K562 (cell line): ENCODE data around the gene VPS11. TPM values are rescaled to one million over a fixed set of nuclear protein-coding genes. Genes with fewer than 3 reads are reported as not detected.

Experiments used
- ELF2 ChIP-seq: fragments of 250-450 bp; sonication (Bioruptor Pico); IDR thresholded peaks from 2 replicates; pipeline ENCODE4 v1.5.0; 2021; ENCODE audit warnings: mild to moderate bottlenecking
- MED1 ChIP-seq: sonication (generic); formaldehyde crosslinking; IDR thresholded peaks from 2 replicates; pipeline ENCODE4 v1.8.1; 2023; ENCODE audit warnings: missing genetic modification reagents, borderline replicate concordance
- MTA2 ChIP-seq: fragments of 450-650 bp; IDR thresholded peaks from 2 replicates; pipeline ENCODE4 v1.6.1; 2016; ENCODE audit warnings: low read depth
- NCOA6 ChIP-seq: fragments of 450-650 bp; IDR thresholded peaks from 2 replicates; pipeline ENCODE4 v1.6.1; 2017; ENCODE audit warnings: mild to moderate bottlenecking
- NRF1 ChIP-seq, 2 experiments: fragments of 450-650 bp; IDR thresholded peaks in 1 of 2; conservative IDR thresholded peaks in 1 of 2; 2 replicates each; pipeline ENCODE4 v1.6.1; 2014; ENCODE audit warnings: mild to moderate bottlenecking in 2 of 2
- PHF20 ChIP-seq: fragments of 450-650 bp; IDR thresholded peaks from 2 replicates; pipeline ENCODE4 v1.6.1; 2018; ENCODE audit not compliant: partially characterized antibody
- POLR2A ChIP-seq: fragments of 450-650 bp; conservative IDR thresholded peaks from 2 replicates; pipeline ENCODE4 v1.6.1; 2016
- PTBP1 ChIP-seq: fragments of 200-400 bp; formaldehyde crosslinking; IDR thresholded peaks from 2 replicates; pipeline ENCODE4 v1.6.1; 2017; ENCODE audit warnings: low read depth, low read length
- RFX1 ChIP-seq: fragments of 450-650 bp; IDR thresholded peaks from 2 replicates; pipeline ENCODE4 v1.6.1; 2016; ENCODE audit warnings: mild to moderate bottlenecking, moderate library complexity
- SMARCA4 ChIP-seq: fragments of 450-650 bp; IDR thresholded peaks from 2 replicates; pipeline ENCODE4 v1.6.1; 2016
- TCF7L2 ChIP-seq: fragments of 150-350 bp; IDR thresholded peaks from 2 replicates; pipeline ENCODE4 v1.6.1; 2016; ENCODE audit warnings: low read depth, mild to moderate bottlenecking, low read length, moderate library complexity
- U2AF2 ChIP-seq: fragments of 200-400 bp; formaldehyde crosslinking; optimal IDR thresholded peaks from 2 replicates; pipeline ENCODE3; 2017; ENCODE audit warnings: low read depth, mild to moderate bottlenecking, low read length
- ZFP1 ChIP-seq: fragments of 450-650 bp; formaldehyde crosslinking; IDR thresholded peaks from 2 replicates; pipeline ENCODE4 v1.4.0; 2020; ENCODE audit warnings: mild to moderate bottlenecking, mixed read lengths
- ZNF143 ChIP-seq: sonication (generic); formaldehyde crosslinking; IDR thresholded peaks from 2 replicates; pipeline ENCODE4 v1.9.0; 2022; ENCODE audit warnings: mild to moderate bottlenecking, missing genetic modification reagents
- ZNF589 ChIP-seq: fragments of 200-800 bp; sonication (Bioruptor generic); IDR thresholded peaks from 2 replicates; pipeline ENCODE4 v1.6.1; 2016; ENCODE audit warnings: low read depth, missing genetic modification characterization, missing compliant biosample characterization
- polyA plus RNA-seq, 8 experiments: library from polyadenylated mRNA; depleted of rRNA in 4 of 8; stranded (reverse) in 5 of 8; unstranded in 3 of 8; fragments of >200 nt; fragmentation: Nextera tagmentation in 2 of 8; fragmentation: Illumina TruSeq in 1 of 8; extraction: Ambion mirVana in 2 of 8; extraction: Trizol in 1 of 8; gene quantifications; 2 replicates each; pipeline versions ENCODE4 v1.2.1 to v1.2.3, GENCODE V29; 2011 to 2014; ENCODE audit warnings: inconsistent platforms in 1 of 8, missing spikeins in 1 of 8
- total RNA-seq, 7 experiments: library from RNA; depleted of rRNA in 6 of 7; stranded (reverse); fragments of >200 nt in 6 of 7; fragmentation: Illumina TruSeq in 2 of 7; extraction: Trizol in 2 of 7; gene quantifications; 2 replicates each; pipeline versions ENCODE4 v1.2.1 to v1.2.3, GENCODE V29; 2011 to 2021; ENCODE audit warnings: low replicate concordance in 1 of 7
- TF ChIP-seq, protein P1 (sequence below), 2 experiments: fragments of 450-650 bp in 1 of 2; sonication (generic) in 1 of 2; formaldehyde crosslinking in 1 of 2; IDR thresholded peaks; 2 replicates each; pipeline versions ENCODE4 v1.7.1 to v1.9.0; 2016 to 2022; ENCODE audit warnings: inconsistent platforms in 1 of 2, mild to moderate bottlenecking in 1 of 2, missing genetic modification reagents in 1 of 2
- TF ChIP-seq, protein P2 (sequence below): fragments of 450-650 bp; formaldehyde crosslinking; IDR thresholded peaks from 2 replicates; pipeline ENCODE4 v1.4.0; 2022; ENCODE audit warnings: missing genetic modification characterization
- TF ChIP-seq, protein P3 (sequence below): fragments of 250-450 bp; sonication (Bioruptor Pico); IDR thresholded peaks from 2 replicates; pipeline ENCODE4 v1.5.0; 2021; ENCODE audit warnings: mild to moderate bottlenecking, borderline replicate concordance

Gene VPS11
- total and polyA plus RNA-seq, 9 of the 15 experiments (the other 6 are each of a cell fraction or from before 2014, with no cell fraction given): 14.1 to 35.5 (median 27.5) TPM

DNA sequence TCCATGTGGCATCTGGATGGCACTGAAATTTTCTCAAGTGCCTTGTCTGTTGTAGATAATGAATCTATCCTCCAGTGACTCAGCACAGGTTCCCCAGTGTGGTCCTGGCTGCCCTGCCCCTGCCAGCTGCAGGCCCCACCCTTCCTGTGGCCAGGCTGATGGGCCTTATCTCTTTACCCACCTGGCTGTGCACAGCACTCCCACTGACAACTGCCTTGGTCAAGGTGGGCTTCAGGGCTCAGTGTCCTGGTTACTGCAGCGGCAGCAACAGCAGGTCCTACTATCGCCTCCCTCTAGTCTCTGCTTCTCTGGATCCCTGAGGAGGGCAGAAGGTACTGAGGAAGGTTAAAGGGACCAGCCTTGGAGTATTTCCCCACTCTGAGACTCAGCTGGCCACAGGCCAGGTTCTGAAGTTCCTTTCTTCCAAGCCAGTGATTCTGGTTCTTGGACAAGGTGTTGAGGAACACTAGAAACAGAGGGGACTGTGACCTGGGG, 20.2 kb downstream of the VPS11 start (continued):
- TF ChIP-seq, protein P1, sequence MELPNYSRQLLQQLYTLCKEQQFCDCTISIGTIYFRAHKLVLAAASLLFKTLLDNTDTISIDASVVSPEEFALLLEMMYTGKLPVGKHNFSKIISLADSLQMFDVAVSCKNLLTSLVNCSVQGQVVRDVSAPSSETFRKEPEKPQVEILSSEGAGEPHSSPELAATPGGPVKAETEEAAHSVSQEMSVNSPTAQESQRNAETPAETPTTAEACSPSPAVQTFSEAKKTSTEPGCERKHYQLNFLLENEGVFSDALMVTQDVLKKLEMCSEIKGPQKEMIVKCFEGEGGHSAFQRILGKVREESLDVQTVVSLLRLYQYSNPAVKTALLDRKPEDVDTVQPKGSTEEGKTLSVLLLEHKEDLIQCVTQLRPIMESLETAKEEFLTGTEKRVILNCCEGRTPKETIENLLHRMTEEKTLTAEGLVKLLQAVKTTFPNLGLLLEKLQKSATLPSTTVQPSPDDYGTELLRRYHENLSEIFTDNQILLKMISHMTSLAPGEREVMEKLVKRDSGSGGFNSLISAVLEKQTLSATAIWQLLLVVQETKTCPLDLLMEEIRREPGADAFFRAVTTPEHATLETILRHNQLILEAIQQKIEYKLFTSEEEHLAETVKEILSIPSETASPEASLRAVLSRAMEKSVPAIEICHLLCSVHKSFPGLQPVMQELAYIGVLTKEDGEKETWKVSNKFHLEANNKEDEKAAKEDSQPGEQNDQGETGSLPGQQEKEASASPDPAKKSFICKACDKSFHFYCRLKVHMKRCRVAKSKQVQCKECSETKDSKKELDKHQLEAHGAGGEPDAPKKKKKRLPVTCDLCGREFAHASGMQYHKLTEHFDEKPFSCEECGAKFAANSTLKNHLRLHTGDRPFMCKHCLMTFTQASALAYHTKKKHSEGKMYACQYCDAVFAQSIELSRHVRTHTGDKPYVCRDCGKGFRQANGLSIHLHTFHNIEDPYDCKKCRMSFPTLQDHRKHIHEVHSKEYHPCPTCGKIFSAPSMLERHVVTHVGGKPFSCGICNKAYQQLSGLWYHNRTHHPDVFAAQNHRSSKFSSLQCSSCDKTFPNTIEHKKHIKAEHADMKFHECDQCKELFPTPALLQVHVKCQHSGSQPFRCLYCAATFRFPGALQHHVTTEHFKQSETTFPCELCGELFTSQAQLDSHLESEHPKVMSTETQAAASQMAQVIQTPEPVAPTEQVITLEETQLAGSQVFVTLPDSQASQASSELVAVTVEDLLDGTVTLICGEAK (IDR thresholded peaks at IDR 0.05): no peak
- TF ChIP-seq, protein P1 (CRISPR knock-in tag; IDR thresholded peaks at IDR 0.05): no peak
- TF ChIP-seq, protein P2, sequence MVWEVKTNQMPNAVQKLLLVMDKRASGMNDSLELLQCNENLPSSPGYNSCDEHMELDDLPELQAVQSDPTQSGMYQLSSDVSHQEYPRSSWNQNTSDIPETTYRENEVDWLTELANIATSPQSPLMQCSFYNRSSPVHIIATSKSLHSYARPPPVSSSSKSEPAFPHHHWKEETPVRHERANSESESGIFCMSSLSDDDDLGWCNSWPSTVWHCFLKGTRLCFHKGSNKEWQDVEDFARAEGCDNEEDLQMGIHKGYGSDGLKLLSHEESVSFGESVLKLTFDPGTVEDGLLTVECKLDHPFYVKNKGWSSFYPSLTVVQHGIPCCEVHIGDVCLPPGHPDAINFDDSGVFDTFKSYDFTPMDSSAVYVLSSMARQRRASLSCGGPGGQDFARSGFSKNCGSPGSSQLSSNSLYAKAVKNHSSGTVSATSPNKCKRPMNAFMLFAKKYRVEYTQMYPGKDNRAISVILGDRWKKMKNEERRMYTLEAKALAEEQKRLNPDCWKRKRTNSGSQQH (CRISPR knock-in tag): no peak
- TF ChIP-seq MED1 (CRISPR knock-in tag): no peak
- TF ChIP-seq NRF1 (conservative IDR thresholded peaks at IDR 0.05 in 1 of 2, IDR thresholded peaks at IDR 0.05 in 1 of 2): no peak
- TF ChIP-seq U2AF2: no peak
- TF ChIP-seq PHF20: no peak
- no peak for TF ChIP-seq TCF7L2
- TF ChIP-seq SMARCA4: peak; percentile 98
- no peak for TF ChIP-seq NCOA6
- TF ChIP-seq ZNF143 (CRISPR knock-in tag): no peak
- peak; percentile 97 for TF ChIP-seq MTA2
- no peak for TF ChIP-seq ZFP1 (CRISPR knock-in tag)
- TF ChIP-seq, protein P3, sequence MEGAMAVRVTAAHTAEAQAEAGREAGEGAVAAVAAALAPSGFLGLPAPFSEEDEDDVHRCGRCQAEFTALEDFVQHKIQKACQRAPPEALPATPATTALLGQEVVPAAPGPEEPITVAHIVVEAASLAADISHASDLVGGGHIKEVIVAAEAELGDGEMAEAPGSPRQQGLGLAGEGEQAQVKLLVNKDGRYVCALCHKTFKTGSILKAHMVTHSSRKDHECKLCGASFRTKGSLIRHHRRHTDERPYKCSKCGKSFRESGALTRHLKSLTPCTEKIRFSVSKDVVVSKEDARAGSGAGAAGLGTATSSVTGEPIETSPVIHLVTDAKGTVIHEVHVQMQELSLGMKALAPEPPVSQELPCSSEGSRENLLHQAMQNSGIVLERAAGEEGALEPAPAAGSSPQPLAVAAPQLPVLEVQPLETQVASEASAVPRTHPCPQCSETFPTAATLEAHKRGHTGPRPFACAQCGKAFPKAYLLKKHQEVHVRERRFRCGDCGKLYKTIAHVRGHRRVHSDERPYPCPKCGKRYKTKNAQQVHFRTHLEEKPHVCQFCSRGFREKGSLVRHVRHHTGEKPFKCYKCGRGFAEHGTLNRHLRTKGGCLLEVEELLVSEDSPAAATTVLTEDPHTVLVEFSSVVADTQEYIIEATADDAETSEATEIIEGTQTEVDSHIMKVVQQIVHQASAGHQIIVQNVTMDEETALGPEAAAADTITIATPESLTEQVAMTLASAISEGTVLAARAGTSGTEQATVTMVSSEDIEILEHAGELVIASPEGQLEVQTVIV (CRISPR knock-in tag): no peak
- TF ChIP-seq RFX1: no peak
- TF ChIP-seq ZNF589 (CRISPR knock-in tag): peak; percentile 96
- TF ChIP-seq ELF2 (CRISPR knock-in tag): 0 out of 2 replicates have a peak, but pooled peaks have one; percentile 43
- peak; percentile 89 for TF ChIP-seq POLR2A
- TF ChIP-seq PTBP1: no peak; the same call in 1 of the 2 replicates
